Natural killer cell treated with Interleukin-12 subunit alpha and Interleukin-12 subunit beta and Interleukin-15 and Interleukin-18, amount 100 ng/mL, for 72 hours (primary cell): Measurements from ENCODE around the gene PTPRG. TPM values are rescaled to one million over a fixed set of nuclear protein-coding genes. Genes with fewer than 3 reads are reported as not detected.

Experiments
- ATAC-seq, 2 donors: fragments of 150-1000 bp; cut with Tn5 transposase in 1 of 2; sonication (Bioruptor Pico), chemical (Tn5 transposase) in 1 of 2; 2 replicates each; pipeline ENCODE4 v1.10.0; 2021
- DNase-seq: peaks from one replicate; pipeline ENCODE4 v3.0.0; 2022; ENCODE audit warnings: low spot score
- H3K27ac Mint-ChIP-seq, 2 donors: 1 replicate in 1 of 2; 2 replicates in 1 of 2; pipeline ENCODE4 v1.8.0; 2022; ENCODE audit warnings: mixed read lengths in 2 of 2, mild to moderate bottlenecking in 1 of 2, moderate library complexity in 1 of 2
- H3K27me3 Mint-ChIP-seq, 2 donors: 1 replicate in 1 of 2; 2 replicates in 1 of 2; pipeline ENCODE4 v1.8.0; 2022; ENCODE audit warnings: mixed read lengths in 2 of 2
- H3K36me3 Mint-ChIP-seq: one replicate; pipeline ENCODE4 v1.8.0; 2022; ENCODE audit warnings: mixed read lengths
- H3K4me1 Mint-ChIP-seq, 2 donors: 1 replicate in 1 of 2; 2 replicates in 1 of 2; pipeline ENCODE4 v1.8.0; 2022; ENCODE audit warnings: low read depth in 2 of 2, mixed read lengths in 2 of 2, mild to moderate bottlenecking in 1 of 2
- H3K4me3 Mint-ChIP-seq: one replicate; pipeline ENCODE4 v1.8.0; 2022; ENCODE audit warnings: mixed read lengths
- H3K9me3 Mint-ChIP-seq: 2 replicates; pipeline ENCODE4 v1.8.0; 2022; ENCODE audit warnings: mixed read lengths
- total RNA-seq, 2 donors: library from RNA; stranded (reverse); gene quantifications; one replicate each; pipeline ENCODE4 v1.2.3, GENCODE V29; 2022

Gene PTPRG
- total RNA-seq, 2 donors from 2014 or later: 0.33 to 0.93 TPM

- no peak for ATAC-seq
- DNase-seq: no peak
- Mint-ChIP-seq H3K27me3 (no peaks in the 10 kb centered on the region), H3K9me3 (peaks cover 3% of the 10 kb centered on the region), H3K4me3 (no peak overlapping the region), H3K36me3 (no peaks in the 10 kb centered on the region), H3K4me1 (no peaks in the 10 kb centered on the region), H3K27ac (no peak overlapping the region)
Measured at GRCh38 chr3:62073038-62073437, 511.7 kb downstream of the PTPRG start.

GRCh38 chr3:62084558-62084957 is 523.2 kb downstream of the PTPRG start:
- ATAC-seq: no peak
- no peaks in the 10 kb centered on the region for H3K27me3 Mint-ChIP-seq
- H3K4me3 Mint-ChIP-seq: no peak overlapping the region
- no peak overlapping the region for H3K27ac Mint-ChIP-seq
- H3K9me3 Mint-ChIP-seq: peaks cover 3% of the 10 kb centered on the region
- DNase-seq: no peak
- H3K36me3 Mint-ChIP-seq: no peaks in the 10 kb centered on the region
- no peaks in the 10 kb centered on the region for H3K4me1 Mint-ChIP-seq

GRCh38 chr3:62088472-62089104 is 527.2 kb downstream of the PTPRG start:
- no peak overlapping the region for H3K4me3 Mint-ChIP-seq
- no peaks in the 10 kb centered on the region for H3K27me3 Mint-ChIP-seq
- H3K36me3 Mint-ChIP-seq: no peaks in the 10 kb centered on the region
- H3K4me1 Mint-ChIP-seq: no peaks in the 10 kb centered on the region
- ATAC-seq: no peak
- no peak for DNase-seq
- no peak overlapping the region for H3K27ac Mint-ChIP-seq
- H3K9me3 Mint-ChIP-seq: peaks cover 3% of the 10 kb centered on the region

- Mint-ChIP-seq H3K9me3 (no peaks in the 10 kb centered on the region), H3K36me3 (no peaks in the 10 kb centered on the region), H3K27ac (no peak overlapping the region), H3K4me3 (no peak overlapping the region), H3K4me1 (no peaks in the 10 kb centered on the region), H3K27me3 (no peaks in the 10 kb centered on the region)
- no peak for DNase-seq
- ATAC-seq: no peak
Measured at GRCh38 chr3:62090066-62090465, 528.7 kb downstream of the PTPRG start.

- ATAC-seq (no peak), DNase-seq (no peak)
- H3K4me3 Mint-ChIP-seq: no peak overlapping the region
- no peaks in the 10 kb centered on the region for H3K27me3 Mint-ChIP-seq
- H3K36me3 Mint-ChIP-seq: no peaks in the 10 kb centered on the region
- H3K4me1 Mint-ChIP-seq: no peaks in the 10 kb centered on the region
- no peak overlapping the region for H3K27ac Mint-ChIP-seq
- H3K9me3 Mint-ChIP-seq: no peaks in the 10 kb centered on the region
Measured at GRCh38 chr3:62090519-62090918, 529.1 kb downstream of the PTPRG start.

GRCh38 chr3:62093025-62093424 is 531.7 kb downstream of the PTPRG start:
- H3K27me3 Mint-ChIP-seq: no peaks in the 10 kb centered on the region
- no peaks in the 10 kb centered on the region for H3K4me1 Mint-ChIP-seq
- H3K27ac Mint-ChIP-seq: no peak overlapping the region
- peaks cover 3% of the 10 kb centered on the region for H3K9me3 Mint-ChIP-seq
- DNase-seq (no peak), ATAC-seq (no peak)
- no peaks in the 10 kb centered on the region for H3K36me3 Mint-ChIP-seq
- H3K4me3 Mint-ChIP-seq: no peak overlapping the region

- Mint-ChIP-seq H3K27ac (no peak overlapping the region), H3K9me3 (peaks cover 3% of the 10 kb centered on the region), H3K36me3 (no peaks in the 10 kb centered on the region), H3K4me1 (no peaks in the 10 kb centered on the region), H3K4me3 (no peak overlapping the region), H3K27me3 (no peaks in the 10 kb centered on the region)
- no peak for ATAC-seq
- DNase-seq: no peak
Measured at GRCh38 chr3:62094461-62094860, 533.1 kb downstream of the PTPRG start.

- no peaks in the 10 kb centered on the region for H3K27me3 Mint-ChIP-seq
- no peak overlapping the region for H3K4me3 Mint-ChIP-seq
- ATAC-seq (no peak), DNase-seq (no peak)
- H3K27ac Mint-ChIP-seq: no peak overlapping the region
- no peaks in the 10 kb centered on the region for H3K4me1 Mint-ChIP-seq
- H3K9me3 Mint-ChIP-seq: peaks cover 3% of the 10 kb centered on the region
- H3K36me3 Mint-ChIP-seq: no peaks in the 10 kb centered on the region
Measured at GRCh38 chr3:62095080-62095479, 533.7 kb downstream of the PTPRG start.

- Mint-ChIP-seq H3K27ac (no peak overlapping the region), H3K9me3 (peaks cover 3% of the 10 kb centered on the region), H3K36me3 (no peaks in the 10 kb centered on the region), H3K4me3 (no peak overlapping the region), H3K4me1 (no peaks in the 10 kb centered on the region), H3K27me3 (no peaks in the 10 kb centered on the region)
- ATAC-seq (no peak), DNase-seq (no peak)
Measured at GRCh38 chr3:62095756-62096155, 534.4 kb downstream of the PTPRG start.

- no peak overlapping the region for H3K27ac Mint-ChIP-seq
- H3K9me3 Mint-ChIP-seq: peaks cover 3% of the 10 kb centered on the region
- no peak for ATAC-seq
- DNase-seq: no peak
- H3K27me3 Mint-ChIP-seq: no peaks in the 10 kb centered on the region
- no peaks in the 10 kb centered on the region for H3K36me3 Mint-ChIP-seq
- H3K4me3 Mint-ChIP-seq: no peak overlapping the region
- no peaks in the 10 kb centered on the region for H3K4me1 Mint-ChIP-seq
Measured at GRCh38 chr3:62096521-62096920, 535.1 kb downstream of the PTPRG start.

- ATAC-seq: no peak
- DNase-seq: no peak
- peaks cover 3% of the 10 kb centered on the region for H3K9me3 Mint-ChIP-seq
Measured at GRCh38 chr3:62097121-62097520, 535.8 kb downstream of the PTPRG start.

GRCh38 chr3:62098646-62099365 is 537.4 kb downstream of the PTPRG start:
- H3K36me3 Mint-ChIP-seq: no peaks in the 10 kb centered on the region
- no peak overlapping the region for H3K4me3 Mint-ChIP-seq
- no peaks in the 10 kb centered on the region for H3K4me1 Mint-ChIP-seq
- H3K9me3 Mint-ChIP-seq: peaks cover 3% of the 10 kb centered on the region
- H3K27ac Mint-ChIP-seq: no peak overlapping the region
- no peaks in the 10 kb centered on the region for H3K27me3 Mint-ChIP-seq
- no peak for ATAC-seq
- no peak for DNase-seq

More at GRCh38 chr3:62097121-62097520, 535.8 kb downstream of the PTPRG start:
- Mint-ChIP-seq H3K4me3 (no peak overlapping the region), H3K36me3 (no peaks in the 10 kb centered on the region), H3K4me1 (no peaks in the 10 kb centered on the region), H3K27ac (no peak overlapping the region), H3K27me3 (no peaks in the 10 kb centered on the region)

GRCh38 chr3:62100282-62100989 is 539.1 kb downstream of the PTPRG start:
- Mint-ChIP-seq H3K9me3 (peaks cover 3% of the 10 kb centered on the region), H3K4me3 (no peak overlapping the region), H3K27ac (no peak overlapping the region), H3K36me3 (no peaks in the 10 kb centered on the region), H3K27me3 (no peaks in the 10 kb centered on the region), H3K4me1 (no peaks in the 10 kb centered on the region)
- DNase-seq: no peak
- ATAC-seq: no peak

- no peak overlapping the region for H3K4me3 Mint-ChIP-seq
- no peaks in the 10 kb centered on the region for H3K36me3 Mint-ChIP-seq
- ATAC-seq (no peak), DNase-seq (no peak)
- H3K27ac Mint-ChIP-seq: no peak overlapping the region
- no peaks in the 10 kb centered on the region for H3K9me3 Mint-ChIP-seq
- H3K4me1 Mint-ChIP-seq: no peaks in the 10 kb centered on the region
- H3K27me3 Mint-ChIP-seq: no peaks in the 10 kb centered on the region
Measured at GRCh38 chr3:62101488-62101887, 540.1 kb downstream of the PTPRG start.
